MM.1S (cell line): Measurements from ENCODE around the gene ERC2.

Experiments
- EZH2 ChIP-seq: fragments of 300-600 bp; sonication (generic); optimal IDR thresholded peaks from 2 replicates; pipeline ENCODE3; 2017; ENCODE audit warnings: low read depth, mild to moderate bottlenecking, antibody characterized with exemption, low read length, mixed read lengths
- TF ChIP-seq, protein P1 (sequence below): fragments of 300-600 bp; sonication (generic); IDR thresholded peaks from 2 replicates; pipeline ENCODE4 v1.5.1; 2016; ENCODE audit warnings: antibody characterized with exemption, low read length, mixed read lengths

GRCh38 chr3:56368846-56369245, 99.4 kb downstream of the ERC2 start:
- TF ChIP-seq, protein P1, sequence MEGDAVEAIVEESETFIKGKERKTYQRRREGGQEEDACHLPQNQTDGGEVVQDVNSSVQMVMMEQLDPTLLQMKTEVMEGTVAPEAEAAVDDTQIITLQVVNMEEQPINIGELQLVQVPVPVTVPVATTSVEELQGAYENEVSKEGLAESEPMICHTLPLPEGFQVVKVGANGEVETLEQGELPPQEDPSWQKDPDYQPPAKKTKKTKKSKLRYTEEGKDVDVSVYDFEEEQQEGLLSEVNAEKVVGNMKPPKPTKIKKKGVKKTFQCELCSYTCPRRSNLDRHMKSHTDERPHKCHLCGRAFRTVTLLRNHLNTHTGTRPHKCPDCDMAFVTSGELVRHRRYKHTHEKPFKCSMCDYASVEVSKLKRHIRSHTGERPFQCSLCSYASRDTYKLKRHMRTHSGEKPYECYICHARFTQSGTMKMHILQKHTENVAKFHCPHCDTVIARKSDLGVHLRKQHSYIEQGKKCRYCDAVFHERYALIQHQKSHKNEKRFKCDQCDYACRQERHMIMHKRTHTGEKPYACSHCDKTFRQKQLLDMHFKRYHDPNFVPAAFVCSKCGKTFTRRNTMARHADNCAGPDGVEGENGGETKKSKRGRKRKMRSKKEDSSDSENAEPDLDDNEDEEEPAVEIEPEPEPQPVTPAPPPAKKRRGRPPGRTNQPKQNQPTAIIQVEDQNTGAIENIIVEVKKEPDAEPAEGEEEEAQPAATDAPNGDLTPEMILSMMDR, result no peak
- TF ChIP-seq EZH2, result no peak
